K562 (cell line): ENCODE data around the gene SDHC. TPM values are rescaled to one million over a fixed set of nuclear protein-coding genes. Genes with fewer than 3 reads are reported as not detected.
A peak's percentile ranks its signal among the peaks of the same experiment; 100 is the strongest.

Experiments
- BRCA1 ChIP-seq, 2 experiments: fragments of 450-650 bp in 1 of 2; sonication (generic) in 1 of 2; formaldehyde crosslinking in 1 of 2; IDR thresholded peaks; 2 replicates each; pipeline versions ENCODE4 v1.5.0 to v1.6.1; 2017 to 2020; ENCODE audit warnings: mild to moderate bottlenecking in 1 of 2, missing genetic modification reagents in 1 of 2
- FOXK1 ChIP-seq: sonication (generic); formaldehyde crosslinking; IDR thresholded peaks from 2 replicates; pipeline ENCODE4 v1.8.0; 2022; ENCODE audit warnings: missing genetic modification reagents, mild to moderate bottlenecking, borderline replicate concordance
- LARP7 ChIP-seq: fragments of 450-650 bp; IDR thresholded peaks from 2 replicates; pipeline ENCODE4 v1.6.1; 2016
- POU5F1 ChIP-seq: fragments of 150-350 bp; IDR thresholded peaks from 2 replicates; pipeline ENCODE4 v1.6.1; 2014; ENCODE audit warnings: borderline replicate concordance, low read length, low read depth, mild to moderate bottlenecking; ENCODE audit not compliant: partially characterized antibody
- SMAD4 ChIP-seq: fragments of 250-450 bp; sonication (Bioruptor Pico); conservative IDR thresholded peaks from 2 replicates; pipeline ENCODE4 v1.8.0; 2021; ENCODE audit warnings: inconsistent platforms, mild to moderate bottlenecking, moderate library complexity
- SPI1 ChIP-seq: IDR thresholded peaks from 2 replicates; pipeline ENCODE4 v1.6.1; 2011; ENCODE audit warnings: low read depth, low read length, control low read depth, borderline replicate concordance
- STAT5A ChIP-seq: IDR thresholded peaks from 2 replicates; pipeline ENCODE4 v1.6.1; 2012; ENCODE audit warnings: low read length, inconsistent platforms, borderline replicate concordance
- TRIM24 ChIP-seq, 2 experiments: fragments of 450-650 bp; IDR thresholded peaks; 2 replicates each; pipeline ENCODE4 v1.6.1; 2016
- ZNF134 ChIP-seq: fragments of 250-450 bp; sonication (Bioruptor Pico); conservative IDR thresholded peaks from 2 replicates; pipeline ENCODE4 v1.4.0; 2020
- polyA plus RNA-seq, 8 experiments: library from polyadenylated mRNA; depleted of rRNA in 4 of 8; stranded (reverse) in 5 of 8; unstranded in 3 of 8; fragments of >200 nt; fragmentation: Nextera tagmentation in 2 of 8; fragmentation: Illumina TruSeq in 1 of 8; extraction: Ambion mirVana in 2 of 8; extraction: Trizol in 1 of 8; gene quantifications; 2 replicates each; pipeline versions ENCODE4 v1.2.1 to v1.2.3, GENCODE V29; 2011 to 2014; ENCODE audit warnings: inconsistent platforms in 1 of 8, missing spikeins in 1 of 8
- total RNA-seq, 7 experiments: library from RNA; depleted of rRNA in 6 of 7; stranded (reverse); fragments of >200 nt in 6 of 7; fragmentation: Illumina TruSeq in 2 of 7; extraction: Trizol in 2 of 7; gene quantifications; 2 replicates each; pipeline versions ENCODE4 v1.2.1 to v1.2.3, GENCODE V29; 2011 to 2021; ENCODE audit warnings: low replicate concordance in 1 of 7
- TF ChIP-seq, protein P1 (sequence below): fragments of 250-450 bp; sonication (Bioruptor Pico); IDR thresholded peaks from 2 replicates; pipeline ENCODE4 v1.4.0; 2020; ENCODE audit warnings: mild to moderate bottlenecking
- TF ChIP-seq, protein P2 (sequence below): fragments of 450-650 bp; IDR thresholded peaks from 2 replicates; pipeline ENCODE4 v1.6.1; 2017; ENCODE audit warnings: antibody characterized with exemption
- TF ChIP-seq, protein P3 (sequence below): sonication (generic); formaldehyde crosslinking; IDR thresholded peaks from 2 replicates; pipeline ENCODE4 v1.8.0; 2022; ENCODE audit warnings: mild to moderate bottlenecking, missing genetic modification reagents
- TF ChIP-seq, protein P4 (sequence below): sonication (generic); formaldehyde crosslinking; IDR thresholded peaks from 2 replicates; pipeline ENCODE4 v1.8.1; 2022; ENCODE audit warnings: missing genetic modification reagents
- TF ChIP-seq, protein P5 (sequence below): fragments of 450-650 bp; IDR thresholded peaks from 2 replicates; pipeline ENCODE4 v1.7.1; 2018; ENCODE audit warnings: mild to moderate bottlenecking, low read depth; ENCODE audit not compliant: partially characterized antibody

Gene SDHC
- total and polyA plus RNA-seq, 9 of the 15 experiments (the other 6 are each of a cell fraction or from before 2014, with no cell fraction given) = 7.7 to 309 (median 174) TPM

DNA sequence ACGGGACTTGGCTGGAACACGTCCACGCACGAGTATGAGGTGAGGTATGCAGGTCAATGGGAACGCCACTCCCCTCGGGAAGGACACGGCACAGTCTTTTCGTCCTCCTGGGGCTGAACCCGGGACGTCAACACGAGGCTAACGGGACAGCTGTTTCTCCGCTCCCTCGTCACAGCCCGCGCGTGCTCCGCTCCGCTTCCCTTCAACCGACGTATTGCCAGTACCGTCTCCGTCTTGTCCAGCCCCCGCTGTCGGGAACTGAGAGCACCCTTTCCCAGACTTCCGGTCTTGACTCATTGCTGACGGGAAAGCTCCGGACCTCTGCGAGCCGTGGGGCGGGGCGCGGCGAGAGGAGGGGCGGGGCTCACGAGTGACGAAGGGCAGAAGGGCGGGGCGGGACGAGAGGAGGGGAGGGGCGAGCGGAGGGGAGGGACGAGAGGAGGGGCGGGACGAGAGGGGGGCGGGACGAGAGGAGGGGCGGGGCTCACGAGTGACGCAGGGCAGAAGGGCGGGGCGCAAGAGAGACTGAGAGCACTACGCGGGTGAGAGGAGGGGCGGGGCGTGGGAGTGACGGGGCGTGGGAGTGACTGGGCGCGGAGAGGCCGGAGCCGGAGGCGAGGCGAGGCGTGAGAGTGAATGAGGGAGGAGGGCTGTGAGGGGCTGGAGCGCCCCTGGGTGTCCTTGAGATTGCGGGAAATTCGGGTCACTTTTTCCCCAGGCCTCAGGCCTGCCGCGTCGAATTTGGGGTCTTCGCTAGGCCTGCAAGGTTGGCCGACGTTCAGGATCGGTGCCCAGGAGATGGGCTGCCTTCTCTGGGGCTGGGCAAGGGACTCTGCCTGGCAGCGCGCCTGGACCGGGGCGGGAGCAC, 75.7 kb downstream of the SDHC start (continued):
- TF ChIP-seq, protein P1, sequence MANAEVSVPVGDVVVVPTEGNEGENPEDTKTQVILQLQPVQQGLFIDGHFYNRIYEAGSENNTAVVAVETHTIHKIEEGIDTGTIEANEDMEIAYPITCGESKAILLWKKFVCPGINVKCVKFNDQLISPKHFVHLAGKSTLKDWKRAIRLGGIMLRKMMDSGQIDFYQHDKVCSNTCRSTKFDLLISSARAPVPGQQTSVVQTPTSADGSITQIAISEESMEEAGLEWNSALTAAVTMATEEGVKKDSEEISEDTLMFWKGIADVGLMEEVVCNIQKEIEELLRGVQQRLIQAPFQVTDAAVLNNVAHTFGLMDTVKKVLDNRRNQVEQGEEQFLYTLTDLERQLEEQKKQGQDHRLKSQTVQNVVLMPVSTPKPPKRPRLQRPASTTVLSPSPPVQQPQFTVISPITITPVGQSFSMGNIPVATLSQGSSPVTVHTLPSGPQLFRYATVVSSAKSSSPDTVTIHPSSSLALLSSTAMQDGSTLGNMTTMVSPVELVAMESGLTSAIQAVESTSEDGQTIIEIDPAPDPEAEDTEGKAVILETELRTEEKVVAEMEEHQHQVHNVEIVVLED = peak; percentile 65
- peak in 1 of 2 experiments; percentile 28; a peak in 2 of 4 replicates for TF ChIP-seq TRIM24 (IDR thresholded peaks at IDR 0.05)
- TF ChIP-seq, protein P2, sequence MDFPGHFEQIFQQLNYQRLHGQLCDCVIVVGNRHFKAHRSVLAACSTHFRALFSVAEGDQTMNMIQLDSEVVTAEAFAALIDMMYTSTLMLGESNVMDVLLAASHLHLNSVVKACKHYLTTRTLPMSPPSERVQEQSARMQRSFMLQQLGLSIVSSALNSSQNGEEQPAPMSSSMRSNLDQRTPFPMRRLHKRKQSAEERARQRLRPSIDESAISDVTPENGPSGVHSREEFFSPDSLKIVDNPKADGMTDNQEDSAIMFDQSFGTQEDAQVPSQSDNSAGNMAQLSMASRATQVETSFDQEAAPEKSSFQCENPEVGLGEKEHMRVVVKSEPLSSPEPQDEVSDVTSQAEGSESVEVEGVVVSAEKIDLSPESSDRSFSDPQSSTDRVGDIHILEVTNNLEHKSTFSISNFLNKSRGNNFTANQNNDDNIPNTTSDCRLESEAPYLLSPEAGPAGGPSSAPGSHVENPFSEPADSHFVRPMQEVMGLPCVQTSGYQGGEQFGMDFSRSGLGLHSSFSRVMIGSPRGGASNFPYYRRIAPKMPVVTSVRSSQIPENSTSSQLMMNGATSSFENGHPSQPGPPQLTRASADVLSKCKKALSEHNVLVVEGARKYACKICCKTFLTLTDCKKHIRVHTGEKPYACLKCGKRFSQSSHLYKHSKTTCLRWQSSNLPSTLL = no peak
- TF ChIP-seq SMAD4 = peak; percentile 84
- 0 out of 2 replicates have a peak, but pooled peaks have one; percentile 25 for TF ChIP-seq ZNF134 (CRISPR knock-in tag)
- TF ChIP-seq, protein P3, sequence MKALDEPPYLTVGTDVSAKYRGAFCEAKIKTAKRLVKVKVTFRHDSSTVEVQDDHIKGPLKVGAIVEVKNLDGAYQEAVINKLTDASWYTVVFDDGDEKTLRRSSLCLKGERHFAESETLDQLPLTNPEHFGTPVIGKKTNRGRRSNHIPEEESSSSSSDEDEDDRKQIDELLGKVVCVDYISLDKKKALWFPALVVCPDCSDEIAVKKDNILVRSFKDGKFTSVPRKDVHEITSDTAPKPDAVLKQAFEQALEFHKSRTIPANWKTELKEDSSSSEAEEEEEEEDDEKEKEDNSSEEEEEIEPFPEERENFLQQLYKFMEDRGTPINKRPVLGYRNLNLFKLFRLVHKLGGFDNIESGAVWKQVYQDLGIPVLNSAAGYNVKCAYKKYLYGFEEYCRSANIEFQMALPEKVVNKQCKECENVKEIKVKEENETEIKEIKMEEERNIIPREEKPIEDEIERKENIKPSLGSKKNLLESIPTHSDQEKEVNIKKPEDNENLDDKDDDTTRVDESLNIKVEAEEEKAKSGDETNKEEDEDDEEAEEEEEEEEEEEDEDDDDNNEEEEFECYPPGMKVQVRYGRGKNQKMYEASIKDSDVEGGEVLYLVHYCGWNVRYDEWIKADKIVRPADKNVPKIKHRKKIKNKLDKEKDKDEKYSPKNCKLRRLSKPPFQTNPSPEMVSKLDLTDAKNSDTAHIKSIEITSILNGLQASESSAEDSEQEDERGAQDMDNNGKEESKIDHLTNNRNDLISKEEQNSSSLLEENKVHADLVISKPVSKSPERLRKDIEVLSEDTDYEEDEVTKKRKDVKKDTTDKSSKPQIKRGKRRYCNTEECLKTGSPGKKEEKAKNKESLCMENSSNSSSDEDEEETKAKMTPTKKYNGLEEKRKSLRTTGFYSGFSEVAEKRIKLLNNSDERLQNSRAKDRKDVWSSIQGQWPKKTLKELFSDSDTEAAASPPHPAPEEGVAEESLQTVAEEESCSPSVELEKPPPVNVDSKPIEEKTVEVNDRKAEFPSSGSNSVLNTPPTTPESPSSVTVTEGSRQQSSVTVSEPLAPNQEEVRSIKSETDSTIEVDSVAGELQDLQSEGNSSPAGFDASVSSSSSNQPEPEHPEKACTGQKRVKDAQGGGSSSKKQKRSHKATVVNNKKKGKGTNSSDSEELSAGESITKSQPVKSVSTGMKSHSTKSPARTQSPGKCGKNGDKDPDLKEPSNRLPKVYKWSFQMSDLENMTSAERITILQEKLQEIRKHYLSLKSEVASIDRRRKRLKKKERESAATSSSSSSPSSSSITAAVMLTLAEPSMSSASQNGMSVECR = peak; percentile 69; the same call in 1 of the 2 replicates
- 0 out of 2 replicates have a peak, but pooled peaks have one; percentile 43 for TF ChIP-seq LARP7
- TF ChIP-seq, protein P4, sequence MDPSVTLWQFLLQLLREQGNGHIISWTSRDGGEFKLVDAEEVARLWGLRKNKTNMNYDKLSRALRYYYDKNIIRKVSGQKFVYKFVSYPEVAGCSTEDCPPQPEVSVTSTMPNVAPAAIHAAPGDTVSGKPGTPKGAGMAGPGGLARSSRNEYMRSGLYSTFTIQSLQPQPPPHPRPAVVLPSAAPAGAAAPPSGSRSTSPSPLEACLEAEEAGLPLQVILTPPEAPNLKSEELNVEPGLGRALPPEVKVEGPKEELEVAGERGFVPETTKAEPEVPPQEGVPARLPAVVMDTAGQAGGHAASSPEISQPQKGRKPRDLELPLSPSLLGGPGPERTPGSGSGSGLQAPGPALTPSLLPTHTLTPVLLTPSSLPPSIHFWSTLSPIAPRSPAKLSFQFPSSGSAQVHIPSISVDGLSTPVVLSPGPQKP = no peak
- peak; percentile 80 for TF ChIP-seq FOXK1 (CRISPR knock-in tag)
- no peak for TF ChIP-seq BRCA1 (IDR thresholded peaks at IDR 0.05)
- TF ChIP-seq BRCA1 (CRISPR knock-in tag; IDR thresholded peaks at IDR 0.05) = no peak
- TF ChIP-seq, protein P5, sequence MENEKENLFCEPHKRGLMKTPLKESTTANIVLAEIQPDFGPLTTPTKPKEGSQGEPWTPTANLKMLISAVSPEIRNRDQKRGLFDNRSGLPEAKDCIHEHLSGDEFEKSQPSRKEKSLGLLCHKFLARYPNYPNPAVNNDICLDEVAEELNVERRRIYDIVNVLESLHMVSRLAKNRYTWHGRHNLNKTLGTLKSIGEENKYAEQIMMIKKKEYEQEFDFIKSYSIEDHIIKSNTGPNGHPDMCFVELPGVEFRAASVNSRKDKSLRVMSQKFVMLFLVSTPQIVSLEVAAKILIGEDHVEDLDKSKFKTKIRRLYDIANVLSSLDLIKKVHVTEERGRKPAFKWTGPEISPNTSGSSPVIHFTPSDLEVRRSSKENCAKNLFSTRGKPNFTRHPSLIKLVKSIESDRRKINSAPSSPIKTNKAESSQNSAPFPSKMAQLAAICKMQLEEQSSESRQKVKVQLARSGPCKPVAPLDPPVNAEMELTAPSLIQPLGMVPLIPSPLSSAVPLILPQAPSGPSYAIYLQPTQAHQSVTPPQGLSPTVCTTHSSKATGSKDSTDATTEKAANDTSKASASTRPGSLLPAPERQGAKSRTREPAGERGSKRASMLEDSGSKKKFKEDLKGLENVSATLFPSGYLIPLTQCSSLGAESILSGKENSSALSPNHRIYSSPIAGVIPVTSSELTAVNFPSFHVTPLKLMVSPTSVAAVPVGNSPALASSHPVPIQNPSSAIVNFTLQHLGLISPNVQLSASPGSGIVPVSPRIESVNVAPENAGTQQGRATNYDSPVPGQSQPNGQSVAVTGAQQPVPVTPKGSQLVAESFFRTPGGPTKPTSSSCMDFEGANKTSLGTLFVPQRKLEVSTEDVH = no peak
- no peak for TF ChIP-seq POU5F1
- TF ChIP-seq STAT5A = no peak
- TF ChIP-seq SPI1 = peak; percentile 59; the same call in 1 of the 2 replicates
